ENCODE data around the gene ACTL8.

DNA sequence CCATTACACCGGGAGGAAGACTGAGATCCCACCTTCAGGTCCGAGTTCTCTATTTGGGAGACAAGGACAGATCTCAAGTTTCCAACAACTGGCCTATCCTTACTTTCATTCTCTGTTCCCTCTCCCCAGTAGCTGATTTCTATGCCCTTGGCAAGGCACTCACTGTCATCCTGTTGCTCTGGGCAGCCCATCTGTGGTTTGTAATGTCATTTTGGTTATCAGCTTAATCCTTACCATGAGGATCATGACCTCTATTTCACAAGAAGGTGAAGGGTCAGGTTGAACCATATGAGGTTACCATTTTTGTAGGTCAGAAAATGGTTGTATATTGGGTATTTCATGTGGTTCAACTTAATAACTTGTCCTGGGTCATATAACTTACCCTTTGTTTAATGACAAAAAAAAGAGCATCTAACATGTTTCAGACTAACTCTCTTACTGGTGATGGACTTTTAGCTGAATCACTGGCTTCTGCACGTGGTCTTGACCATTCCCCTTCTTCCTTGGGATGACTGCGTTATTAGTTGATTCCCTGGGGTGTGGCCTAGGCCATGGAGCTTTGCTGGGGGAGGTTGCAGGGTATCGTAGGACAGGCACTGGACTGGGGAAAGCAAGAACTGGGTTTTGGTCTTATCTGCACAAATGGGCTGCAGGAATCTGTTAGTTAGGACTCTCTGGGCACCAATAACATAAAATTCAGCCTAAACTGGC is 120.2 kb downstream of the ACTL8 start:
- TF ChIP-seq TCF7L2 (IDR thresholded peaks at IDR 0.05; ENCODE audit: borderline replicate concordance, extremely low read depth, insufficient read depth, insufficient read length) (no peak), YY1 (IDR thresholded peaks at IDR 0.05; ENCODE audit: extremely low read depth, insufficient replicate concordance, low read depth, low read length) (no peak), EZH2phosphoT487 (IDR thresholded peaks at IDR 0.05; ENCODE audit: borderline replicate concordance) (no peak), POLR2A (IDR thresholded peaks at IDR 0.05; ENCODE audit: borderline replicate concordance, extremely low read depth, insufficient read depth, insufficient read length) (no peak), REST (IDR thresholded peaks at IDR 0.05; ENCODE audit: low read depth) (no peak), SRF (IDR thresholded peaks at IDR 0.05; ENCODE audit: low read depth) (no peak), EZH2 (IDR thresholded peaks at IDR 0.05) (no peak), SP1 (IDR thresholded peaks at IDR 0.05; ENCODE audit: low read depth) (no peak), ELF1 (IDR thresholded peaks at IDR 0.05; ENCODE audit: borderline replicate concordance, low read depth) (no peak), ZFX (IDR thresholded peaks at IDR 0.05) (no peak), FOSL1 (IDR thresholded peaks at IDR 0.05; ENCODE audit: low read depth) (no peak), CBX3 (IDR thresholded peaks at IDR 0.05; ENCODE audit: low read depth) (no peak)
- TF ChIP-seq, protein P1, sequence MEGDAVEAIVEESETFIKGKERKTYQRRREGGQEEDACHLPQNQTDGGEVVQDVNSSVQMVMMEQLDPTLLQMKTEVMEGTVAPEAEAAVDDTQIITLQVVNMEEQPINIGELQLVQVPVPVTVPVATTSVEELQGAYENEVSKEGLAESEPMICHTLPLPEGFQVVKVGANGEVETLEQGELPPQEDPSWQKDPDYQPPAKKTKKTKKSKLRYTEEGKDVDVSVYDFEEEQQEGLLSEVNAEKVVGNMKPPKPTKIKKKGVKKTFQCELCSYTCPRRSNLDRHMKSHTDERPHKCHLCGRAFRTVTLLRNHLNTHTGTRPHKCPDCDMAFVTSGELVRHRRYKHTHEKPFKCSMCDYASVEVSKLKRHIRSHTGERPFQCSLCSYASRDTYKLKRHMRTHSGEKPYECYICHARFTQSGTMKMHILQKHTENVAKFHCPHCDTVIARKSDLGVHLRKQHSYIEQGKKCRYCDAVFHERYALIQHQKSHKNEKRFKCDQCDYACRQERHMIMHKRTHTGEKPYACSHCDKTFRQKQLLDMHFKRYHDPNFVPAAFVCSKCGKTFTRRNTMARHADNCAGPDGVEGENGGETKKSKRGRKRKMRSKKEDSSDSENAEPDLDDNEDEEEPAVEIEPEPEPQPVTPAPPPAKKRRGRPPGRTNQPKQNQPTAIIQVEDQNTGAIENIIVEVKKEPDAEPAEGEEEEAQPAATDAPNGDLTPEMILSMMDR (IDR thresholded peaks at IDR 0.05 in 2 of 3, conservative IDR thresholded peaks at IDR 0.05 in 1 of 3; ENCODE audit: borderline replicate concordance in 1 of 3, insufficient read depth in 1 of 3, low read depth in 2 of 3, low read length in 2 of 3), result no peak
- TF ChIP-seq, protein P2, sequence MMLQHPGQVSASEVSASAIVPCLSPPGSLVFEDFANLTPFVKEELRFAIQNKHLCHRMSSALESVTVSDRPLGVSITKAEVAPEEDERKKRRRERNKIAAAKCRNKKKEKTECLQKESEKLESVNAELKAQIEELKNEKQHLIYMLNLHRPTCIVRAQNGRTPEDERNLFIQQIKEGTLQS (IDR thresholded peaks at IDR 0.05), result no peak
